NCI-H2081 treated with DMSO at 0.1 percent for 48 hours (cell line): ENCODE measurements around the gene MRC2.
"Not testable (repeated sequence)": the region's sequence is repeated elsewhere in the genome, so short reads cannot be mapped to it uniquely, and the experiment has no call there.

Experiments
- DNase-seq: peaks from one replicate; lab custom pipeline; 2025; lab: John Stamatoyannopoulos, UW

Gene MRC2

GRCh38 chr17:62612289-62612688 is 15.2 kb upstream of the MRC2 start:
- DNase-seq = not testable (repeated sequence)

DNA sequence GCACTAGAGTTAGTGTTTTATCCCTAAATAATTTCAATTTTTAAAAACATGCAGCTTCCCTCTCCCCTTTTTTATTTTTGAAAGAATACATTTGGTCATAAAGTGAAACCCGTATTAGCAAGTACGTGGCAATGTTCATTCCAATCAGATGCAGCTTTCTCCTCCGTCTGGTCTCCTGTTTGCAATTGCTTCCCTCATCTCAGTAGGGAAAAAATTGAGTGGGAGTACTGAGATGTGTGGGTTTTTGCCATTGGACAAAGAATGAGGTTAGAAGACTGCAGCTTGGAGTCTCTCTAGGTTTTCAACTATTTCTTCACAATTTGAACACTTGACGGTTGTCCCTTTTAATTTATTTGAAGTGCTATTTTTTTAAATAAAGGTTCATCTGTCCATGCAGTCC is 14.4 kb upstream of the MRC2 start:
- not testable (repeated sequence) for DNase-seq

DNA sequence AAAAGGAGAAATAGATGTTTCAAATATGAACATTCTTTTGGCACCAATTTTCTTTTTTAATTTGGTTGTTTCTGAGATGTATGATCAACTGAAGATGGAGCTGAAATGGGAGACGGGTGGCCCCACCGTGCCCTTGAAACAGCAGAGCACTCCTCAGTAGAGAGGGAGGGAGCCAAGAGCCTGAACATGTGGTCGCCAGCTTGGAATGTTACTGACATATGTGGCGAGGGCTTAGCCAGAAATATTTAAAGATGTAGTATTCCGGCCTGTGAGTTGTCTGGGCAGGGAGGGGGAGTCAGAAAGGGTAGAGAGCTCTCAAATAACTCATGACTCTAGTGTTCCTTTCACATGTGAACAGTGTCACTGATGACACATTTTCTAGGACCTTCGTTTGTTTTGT is 13.3 kb upstream of the MRC2 start:
- DNase-seq = no peak

- DNase-seq = no peak
Observed at GRCh38 chr17:62615503-62615902, 12.0 kb upstream of the MRC2 start.

GRCh38 chr17:62616993-62617893 is 10.2 kb upstream of the MRC2 start:
- DNase-seq = no peak

- no peak for DNase-seq
Observed at GRCh38 chr17:62617894-62618472, 9.5 kb upstream of the MRC2 start.

- no peak for DNase-seq
Observed at GRCh38 chr17:62618647-62619416, 8.6 kb upstream of the MRC2 start.

DNA sequence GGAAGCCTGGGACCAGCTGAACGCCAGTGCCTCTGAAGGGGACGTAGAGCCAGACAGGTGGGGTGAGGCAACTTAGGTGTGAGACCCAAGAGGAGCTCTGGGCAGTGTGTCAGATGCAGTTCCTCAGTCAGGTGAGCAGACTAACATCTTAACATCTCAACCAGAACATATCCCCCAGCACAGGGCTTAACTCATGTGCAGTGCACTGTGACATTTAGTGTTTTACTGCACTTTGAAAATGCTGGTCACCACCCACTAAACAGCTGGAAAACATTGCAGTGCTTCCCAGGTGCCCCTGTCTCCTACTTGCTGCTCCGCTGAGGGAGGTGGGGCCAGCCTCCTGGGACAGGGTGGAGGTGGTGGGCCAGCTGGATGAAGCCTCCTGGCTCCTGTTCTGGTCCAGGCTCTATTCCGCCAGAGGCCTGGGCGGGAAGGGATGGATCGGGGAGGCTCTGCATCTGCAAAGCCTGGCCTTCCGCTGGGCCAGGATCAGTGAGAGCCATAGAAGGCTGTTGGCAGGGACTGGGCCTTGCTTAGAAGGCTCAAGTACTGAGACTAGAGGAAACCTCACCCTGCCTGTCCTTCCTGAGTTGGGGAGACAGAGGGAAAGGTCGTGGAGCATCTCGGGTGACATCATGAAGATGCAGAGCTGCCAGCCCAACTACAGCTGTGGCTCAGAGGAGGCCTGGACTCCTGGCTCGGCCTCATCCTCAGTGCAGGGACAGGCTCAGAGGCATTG is 7.9 kb upstream of the MRC2 start:
- no peak for DNase-seq

DNA sequence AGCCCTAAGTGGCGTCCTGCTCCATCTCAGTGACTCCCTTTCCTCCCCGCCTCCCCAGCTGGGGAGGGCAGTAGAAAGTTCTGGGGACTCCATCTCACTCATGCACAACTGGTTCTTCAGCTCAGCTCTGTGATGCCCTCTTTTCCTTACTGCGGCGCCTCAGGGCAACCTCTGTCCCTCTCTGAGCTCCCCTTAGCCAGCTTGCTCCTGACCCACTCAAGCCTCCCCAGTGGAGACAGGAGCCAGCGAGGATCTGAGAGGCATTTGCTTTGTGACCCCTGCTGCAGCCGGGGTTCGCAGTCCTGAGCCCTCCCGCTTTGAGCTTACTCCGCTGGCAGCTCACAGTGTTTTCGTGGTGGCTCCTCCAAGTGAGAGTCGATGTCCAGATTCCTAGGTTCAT is 6.2 kb upstream of the MRC2 start:
- no peak for DNase-seq

DNA sequence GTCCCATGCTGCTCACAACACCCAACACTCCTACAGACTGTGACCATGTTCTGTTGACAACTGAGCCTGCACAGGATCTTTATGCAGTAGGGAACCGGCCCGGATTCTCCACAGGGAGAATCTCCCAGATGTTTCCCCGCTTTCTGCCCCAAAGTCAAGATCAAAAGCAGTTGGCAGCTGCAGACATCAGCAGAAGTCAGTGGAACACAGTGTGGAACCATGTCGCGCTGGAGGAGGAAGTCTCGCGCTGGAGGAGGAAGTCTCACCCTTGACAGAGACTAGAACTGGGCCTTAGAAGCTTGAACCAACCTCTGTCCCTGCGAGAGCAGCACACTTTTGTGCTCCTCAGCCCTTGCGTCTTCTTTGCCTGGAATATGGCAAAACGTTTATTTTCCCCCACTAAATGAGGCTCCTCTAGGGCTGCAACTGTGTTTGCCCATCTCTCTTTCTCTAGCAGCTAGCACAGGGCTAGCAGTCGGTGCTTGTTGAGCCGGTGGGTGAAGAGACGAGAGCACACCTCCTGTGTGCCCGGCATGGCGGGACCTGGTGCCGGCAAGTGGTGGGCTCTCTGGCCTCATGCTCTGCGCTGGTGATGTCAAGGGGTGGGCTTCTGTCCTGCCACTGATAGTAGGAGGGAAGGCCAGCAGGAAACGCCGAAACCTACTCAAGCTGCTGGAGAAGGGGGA is 2.1 kb upstream of the MRC2 start:
- DNase-seq = no peak

DNA sequence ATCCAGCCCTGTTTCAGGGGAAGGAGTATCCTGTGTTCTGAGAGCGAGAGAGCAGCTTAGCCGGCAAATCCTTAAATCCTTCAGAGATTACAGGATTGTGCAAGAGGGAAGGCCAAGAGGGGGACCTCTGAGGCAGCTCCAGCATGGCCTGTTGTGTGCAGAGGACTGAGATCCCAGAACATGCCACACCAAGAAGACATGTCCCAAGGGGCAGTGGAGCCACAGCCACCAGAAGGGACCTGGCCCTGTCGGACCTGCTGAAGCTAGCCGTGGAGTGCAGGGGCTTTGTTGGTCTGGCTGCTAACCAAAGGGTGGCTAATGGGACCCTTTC is 1.6 kb upstream of the MRC2 start:
- no peak for DNase-seq

- DNase-seq = no peak
Observed at GRCh38 chr17:62626719-62627218, 701 bp upstream of the MRC2 start.

GRCh38 chr17:62627904-62628633 is 599 bp downstream of the MRC2 start:
- DNase-seq = no peak

DNA sequence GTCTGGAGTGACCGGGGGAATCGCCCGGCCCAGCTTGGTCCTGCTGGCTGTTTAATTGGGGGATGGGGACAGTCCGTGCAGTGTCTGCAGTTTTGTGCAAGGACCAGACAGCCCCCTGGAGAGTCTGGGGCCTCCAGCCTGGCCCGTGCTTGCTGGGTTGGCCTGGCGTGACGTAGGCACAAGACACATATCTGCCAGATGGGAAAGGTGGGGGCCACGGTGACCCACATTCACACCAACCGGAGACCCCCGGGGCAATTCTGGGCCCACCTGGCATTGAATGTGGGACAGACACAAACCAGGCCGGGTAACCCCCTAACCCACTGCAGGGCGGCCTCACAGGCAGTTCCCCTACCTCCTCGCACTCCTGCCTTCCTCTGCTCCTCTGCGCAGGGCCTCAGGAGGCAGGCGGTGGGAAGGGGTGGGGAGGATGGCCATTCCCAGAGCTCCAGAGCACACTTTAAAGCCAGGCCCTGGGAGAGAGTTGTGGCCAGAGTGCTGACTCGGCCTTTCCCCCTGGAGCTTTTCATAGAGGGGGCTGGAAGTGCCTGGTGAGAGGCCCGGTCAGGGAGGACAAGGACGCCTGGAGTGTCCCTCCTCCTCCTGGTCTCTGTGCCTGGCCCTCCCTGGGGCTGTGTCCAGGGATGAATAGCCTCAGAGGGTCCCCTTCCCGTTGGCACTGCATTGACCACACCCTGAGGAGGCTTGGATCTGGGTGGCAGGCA is 1.5 kb downstream of the MRC2 start:
- DNase-seq = no peak

- no peak for DNase-seq
Observed at GRCh38 chr17:62629556-62630364, 2.3 kb downstream of the MRC2 start.

GRCh38 chr17:62630365-62631085 is 3.1 kb downstream of the MRC2 start:
- no peak for DNase-seq

- no peak for DNase-seq
Observed at GRCh38 chr17:62631086-62631935, 3.8 kb downstream of the MRC2 start.
